Measurements from ENCODE around the gene CLIC6. TPM values are rescaled to one million over a fixed set of nuclear protein-coding genes. Genes with fewer than 3 reads are reported as not detected.

Gene CLIC6
- total and polyA plus RNA-seq, 2 donors from 2014 or later: 2.1 to 10.1 TPM

GRCh38 chr21:34651642-34652041, 17.2 kb upstream of the CLIC6 start:
- TF ChIP-seq CTCF (IDR thresholded peaks at IDR 0.05; ENCODE audit: borderline replicate concordance, extremely low read depth, insufficient read depth): no peak
- Histone ChIP-seq H3K27me3 (ENCODE audit: control insufficient read depth, insufficient read depth, low read length) (no peaks in the 10 kb centered on the region), H3K36me3 (ENCODE audit: control insufficient read depth in 2 of 3, insufficient read depth in 3 of 3, low read length in 3 of 3) (no peaks in the 10 kb centered on the region), H3K9ac (ENCODE audit: low read length in 3 of 3) (no peak overlapping the region), H3K4me3 (ENCODE audit: low read length in 3 of 3) (no peak overlapping the region), H3K9me3 (ENCODE audit: control insufficient read depth in 2 of 3, insufficient read depth in 1 of 3, low read length in 3 of 3) (peaks cover 0 to 13% (median 3%) of the 10 kb centered on the region in 3 donors), H3K4me1 (ENCODE audit: control insufficient read depth in 2 of 3, insufficient read depth in 2 of 3, low read depth in 1 of 3, low read length in 3 of 3) (no peaks in the 10 kb centered on the region), H3K27ac (ENCODE audit: low read depth in 2 of 2, low read length in 2 of 2) (no peak overlapping the region)
- intact Hi-C loops (cut with DNase I): no loop called here
- FAIRE-seq (no peak), DNase-seq (no peak)

GRCh38 chr21:34653522-34653921, 15.3 kb upstream of the CLIC6 start:
- DNase-seq: no peak
- TF ChIP-seq CTCF (IDR thresholded peaks at IDR 0.05; ENCODE audit: borderline replicate concordance, extremely low read depth, insufficient read depth): no peak
- H3K27ac ChIP-seq (ENCODE audit: low read depth in 2 of 2, low read length in 2 of 2): no peak overlapping the region
- no peaks in the 10 kb centered on the region for H3K27me3 ChIP-seq (ENCODE audit: control insufficient read depth, insufficient read depth, low read length)
- intact Hi-C loops (cut with DNase I): no loop called here
- no peak for FAIRE-seq
- no peaks in the 10 kb centered on the region for H3K36me3 ChIP-seq (ENCODE audit: control insufficient read depth in 2 of 3, insufficient read depth in 3 of 3, low read length in 3 of 3)
- no peaks in the 10 kb centered on the region for H3K4me1 ChIP-seq (ENCODE audit: control insufficient read depth in 2 of 3, insufficient read depth in 2 of 3, low read depth in 1 of 3, low read length in 3 of 3)
- peaks cover 0 to 13% (median 3%) of the 10 kb centered on the region in 3 donors for H3K9me3 ChIP-seq (ENCODE audit: control insufficient read depth in 2 of 3, insufficient read depth in 1 of 3, low read length in 3 of 3)
- no peak overlapping the region for H3K4me3 ChIP-seq (ENCODE audit: low read length in 3 of 3)
- no peak overlapping the region for H3K9ac ChIP-seq (ENCODE audit: low read length in 3 of 3)

- TF ChIP-seq CTCF (IDR thresholded peaks at IDR 0.05; ENCODE audit: borderline replicate concordance, extremely low read depth, insufficient read depth): no peak
- no peaks in the 10 kb centered on the region for H3K36me3 ChIP-seq (ENCODE audit: control insufficient read depth in 2 of 3, insufficient read depth in 3 of 3, low read length in 3 of 3)
- H3K9me3 ChIP-seq (ENCODE audit: control insufficient read depth in 2 of 3, insufficient read depth in 1 of 3, low read length in 3 of 3): peaks cover 0 to 17% (median 2%) of the 10 kb centered on the region in 3 donors
- no peak overlapping the region for H3K4me3 ChIP-seq (ENCODE audit: low read length in 3 of 3)
- no peak for FAIRE-seq
- no peak overlapping the region for H3K27ac ChIP-seq (ENCODE audit: low read depth in 2 of 2, low read length in 2 of 2)
- H3K9ac ChIP-seq (ENCODE audit: low read length in 3 of 3): no peak overlapping the region
- no peaks in the 10 kb centered on the region for H3K4me1 ChIP-seq (ENCODE audit: control insufficient read depth in 2 of 3, insufficient read depth in 2 of 3, low read depth in 1 of 3, low read length in 3 of 3)
- intact Hi-C loops (cut with DNase I): no loop called here
- no peak for DNase-seq
- H3K27me3 ChIP-seq (ENCODE audit: control insufficient read depth, insufficient read depth, low read length): no peaks in the 10 kb centered on the region
These were observed 6.9 kb upstream of the CLIC6 start for GRCh38 chr21:34661848-34662247.

GRCh38 chr21:34667761-34668160, 1.0 kb upstream of the CLIC6 start:
- Histone ChIP-seq H3K4me3 (ENCODE audit: low read length in 3 of 3) (no peak overlapping the region), H3K9me3 (ENCODE audit: control insufficient read depth in 2 of 3, insufficient read depth in 1 of 3, low read length in 3 of 3) (no peaks in the 10 kb centered on the region), H3K27me3 (ENCODE audit: control insufficient read depth, insufficient read depth, low read length) (peaks cover 19% of the 10 kb centered on the region), H3K9ac (ENCODE audit: low read length in 3 of 3) (no peak overlapping the region), H3K27ac (ENCODE audit: low read depth in 2 of 2, low read length in 2 of 2) (no peak overlapping the region), H3K4me1 (ENCODE audit: control insufficient read depth in 2 of 3, insufficient read depth in 2 of 3, low read depth in 1 of 3, low read length in 3 of 3) (peaks cover 0 to 5% (median 0%) of the 10 kb centered on the region in 3 donors), H3K36me3 (ENCODE audit: control insufficient read depth in 2 of 3, insufficient read depth in 3 of 3, low read length in 3 of 3) (no peaks in the 10 kb centered on the region)
- intact Hi-C loops (cut with DNase I): no loop called here
- DNase-seq (no peak), FAIRE-seq (no peak)
- TF ChIP-seq CTCF (IDR thresholded peaks at IDR 0.05; ENCODE audit: borderline replicate concordance, extremely low read depth, insufficient read depth): no peak
